ENCODE results near the gene LRCH4. TPM values are rescaled to one million over a fixed set of nuclear protein-coding genes. Genes with fewer than 3 reads are reported as not detected.

The LRCH4 gene
- total RNA-seq, 1 experiment from 2014 or later: 29.0 TPM

DNA sequence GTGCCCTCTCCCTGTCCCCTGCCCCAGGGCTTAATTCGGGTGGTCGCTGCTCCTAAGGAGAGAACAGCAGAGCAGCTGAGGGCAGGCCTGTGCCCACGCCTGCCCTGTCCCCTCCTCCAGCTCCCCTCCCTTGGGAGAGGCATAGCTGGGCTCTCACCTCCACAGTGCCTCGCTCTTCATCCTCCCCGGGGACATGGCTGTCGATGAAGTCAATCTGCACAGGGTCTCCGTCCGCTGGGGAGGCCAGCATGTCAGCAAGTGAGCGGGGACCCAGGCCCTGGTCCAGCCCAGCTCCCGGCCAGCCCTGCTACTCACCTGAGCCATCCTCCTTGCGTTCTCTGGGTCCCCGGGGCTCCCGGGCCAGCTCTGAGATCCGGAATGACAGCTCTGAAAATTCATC, 8.4 kb downstream of the LRCH4 start:
- H3K4me1 Mint-ChIP-seq (ENCODE audit: low read depth, unreplicated experiment): no peaks in the 10 kb centered on the region
- intact Hi-C loops (cut with micrococcal nuclease; ENCODE audit: unreplicated experiment): no loop called here
- BruUV-seq (replicated peaks): no TSS peak
- no peak overlapping the region for H3K27ac Mint-ChIP-seq (ENCODE audit: unreplicated experiment)
- H3K27me3 Mint-ChIP-seq (ENCODE audit: unreplicated experiment): no peaks in the 10 kb centered on the region
- H3K36me3 Mint-ChIP-seq (ENCODE audit: insufficient read depth, unreplicated experiment): peaks cover 7% of the 10 kb centered on the region
- H3K9me3 Mint-ChIP-seq (ENCODE audit: low read depth, unreplicated experiment): no peaks in the 10 kb centered on the region
- DNase-seq: no peak
- no peak overlapping the region for H3K4me3 Mint-ChIP-seq (ENCODE audit: low read depth, unreplicated experiment)
- CTCF ChIA-PET: no interaction called here
- TF ChIP-seq CTCF (IDR thresholded peaks at IDR 0.05; ENCODE audit: unreplicated experiment): no peak

DNA sequence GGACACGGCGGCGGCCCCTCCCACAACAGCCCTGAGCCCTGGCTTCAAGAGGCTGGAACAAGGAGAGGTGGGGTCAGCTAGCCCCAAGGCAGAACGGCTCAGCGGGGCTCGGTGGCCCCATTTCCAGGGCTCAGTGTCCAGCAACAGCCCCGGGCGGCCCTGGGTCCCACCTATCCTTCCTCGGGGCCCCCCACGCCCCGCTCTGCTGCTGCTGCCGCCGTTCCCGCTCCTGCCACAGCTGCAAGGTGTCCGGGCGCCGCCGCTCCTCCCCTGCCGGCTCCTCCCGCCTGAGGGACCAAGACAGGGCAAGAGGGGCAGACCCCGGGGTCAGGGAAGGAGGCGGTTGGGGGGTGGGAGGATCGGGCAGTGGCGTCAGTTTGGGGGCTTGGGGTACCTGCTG, 8.8 kb downstream of the LRCH4 start:
- DNase-seq: no peak
- H3K27me3 Mint-ChIP-seq (ENCODE audit: unreplicated experiment): no peaks in the 10 kb centered on the region
- H3K27ac Mint-ChIP-seq (ENCODE audit: unreplicated experiment): no peak overlapping the region
- no peak overlapping the region for H3K4me3 Mint-ChIP-seq (ENCODE audit: low read depth, unreplicated experiment)
- H3K36me3 Mint-ChIP-seq (ENCODE audit: insufficient read depth, unreplicated experiment): peaks cover 11% of the 10 kb centered on the region
- no TSS peak for BruUV-seq (replicated peaks)
- H3K4me1 Mint-ChIP-seq (ENCODE audit: low read depth, unreplicated experiment): no peaks in the 10 kb centered on the region
- H3K9me3 Mint-ChIP-seq (ENCODE audit: low read depth, unreplicated experiment): no peaks in the 10 kb centered on the region
- CTCF ChIA-PET: no interaction called here
- TF ChIP-seq CTCF (IDR thresholded peaks at IDR 0.05; ENCODE audit: unreplicated experiment): no peak
- intact Hi-C loops (cut with micrococcal nuclease; ENCODE audit: unreplicated experiment): no loop called here

DNA sequence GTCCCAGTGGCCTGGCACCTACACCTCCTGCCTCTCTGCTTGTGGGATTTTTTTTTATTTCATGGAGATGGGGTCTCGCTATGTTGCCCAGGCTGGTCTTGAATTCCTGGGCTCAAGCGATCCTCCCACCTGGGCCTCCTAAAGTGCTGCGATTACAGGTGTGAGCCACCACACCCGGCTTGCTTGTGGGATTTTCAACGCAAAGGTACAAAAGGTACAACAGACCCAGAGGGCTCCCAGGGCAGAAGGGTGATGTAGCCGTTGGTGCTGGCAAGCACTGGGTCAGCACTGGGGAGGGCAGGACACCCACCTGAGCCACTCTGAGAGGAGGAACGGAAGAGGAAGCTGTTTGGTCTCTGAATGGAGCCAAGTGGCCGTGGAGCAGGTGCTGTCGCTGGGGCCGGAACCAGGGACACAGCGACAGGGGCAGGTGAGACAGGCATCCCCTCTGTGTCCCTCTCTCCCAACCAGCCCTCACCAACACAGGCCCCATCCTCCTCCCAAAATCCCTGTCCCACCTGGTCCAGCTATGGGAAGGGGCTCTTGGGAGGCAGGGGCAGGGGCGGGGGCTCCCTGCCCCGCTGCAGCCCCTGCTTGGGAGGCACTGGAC, 9.4 kb downstream of the LRCH4 start:
- CTCF ChIA-PET: no interaction called here
- H3K36me3 Mint-ChIP-seq (ENCODE audit: insufficient read depth, unreplicated experiment): peaks cover 16% of the 10 kb centered on the region
- H3K27me3 Mint-ChIP-seq (ENCODE audit: unreplicated experiment): no peaks in the 10 kb centered on the region
- H3K4me1 Mint-ChIP-seq (ENCODE audit: low read depth, unreplicated experiment): no peaks in the 10 kb centered on the region
- no peak overlapping the region for H3K4me3 Mint-ChIP-seq (ENCODE audit: low read depth, unreplicated experiment)
- BruUV-seq (replicated peaks): no TSS peak
- intact Hi-C loops (cut with micrococcal nuclease; ENCODE audit: unreplicated experiment): no loop called here
- TF ChIP-seq CTCF (IDR thresholded peaks at IDR 0.05; ENCODE audit: unreplicated experiment): no peak
- H3K9me3 Mint-ChIP-seq (ENCODE audit: low read depth, unreplicated experiment): no peaks in the 10 kb centered on the region
- DNase-seq: no peak
- H3K27ac Mint-ChIP-seq (ENCODE audit: unreplicated experiment): no peak overlapping the region

- intact Hi-C loops (cut with micrococcal nuclease; ENCODE audit: unreplicated experiment): no loop called here
- Mint-ChIP-seq H3K4me3 (ENCODE audit: low read depth, unreplicated experiment) (no peak overlapping the region), H3K27ac (ENCODE audit: unreplicated experiment) (no peak overlapping the region), H3K27me3 (ENCODE audit: unreplicated experiment) (no peaks in the 10 kb centered on the region), H3K4me1 (ENCODE audit: low read depth, unreplicated experiment) (no peaks in the 10 kb centered on the region), H3K36me3 (ENCODE audit: insufficient read depth, unreplicated experiment) (peaks cover 16% of the 10 kb centered on the region), H3K9me3 (ENCODE audit: low read depth, unreplicated experiment) (no peaks in the 10 kb centered on the region)
- CTCF ChIA-PET: no interaction called here
- no TSS peak for BruUV-seq (replicated peaks)
- no peak for TF ChIP-seq CTCF (IDR thresholded peaks at IDR 0.05; ENCODE audit: unreplicated experiment)
- no peak for DNase-seq
These were observed 10.1 kb downstream of the LRCH4 start for GRCh38 chr7:100575746-100576383.
